HG02981 (cell line): Measurements from ENCODE around the gene FAM3C.

Experiments
- ATAC-seq: cut with Tn5 transposase; IDR thresholded peaks from one replicate; pipeline ENCODE4 v1.9.1; 2021; ENCODE audit warnings: mild to moderate bottlenecking, moderate library complexity; ENCODE audit not compliant: unreplicated experiment

Gene FAM3C

GRCh38 chr7:121411597-121411979, 15.5 kb upstream of the FAM3C start:
- no peak for ATAC-seq

GRCh38 chr7:121410829-121411596, 14.9 kb upstream of the FAM3C start:
- ATAC-seq = peak; percentile 52

GRCh38 chr7:121406944-121407343, 10.8 kb upstream of the FAM3C start:
- no peak for ATAC-seq

- no peak for ATAC-seq
Measured at GRCh38 chr7:121406461-121406860, 10.4 kb upstream of the FAM3C start.

- ATAC-seq = no peak
Measured at GRCh38 chr7:121404348-121404747, 8.2 kb upstream of the FAM3C start.

GRCh38 chr7:121402701-121403100, 6.6 kb upstream of the FAM3C start:
- ATAC-seq = no peak

- no peak for ATAC-seq
Measured at GRCh38 chr7:121401896-121402295, 5.8 kb upstream of the FAM3C start.

GRCh38 chr7:121398246-121398645, 2.1 kb upstream of the FAM3C start:
- no peak for ATAC-seq

- ATAC-seq = no peak
Measured at GRCh38 chr7:121397822-121398221, 1.7 kb upstream of the FAM3C start.

- ATAC-seq = no peak
Measured at GRCh38 chr7:121397361-121397760, 1.3 kb upstream of the FAM3C start.

GRCh38 chr7:121395494-121395960, 581 bp downstream of the FAM3C start:
- peak; percentile 36 for ATAC-seq

GRCh38 chr7:121394709-121395140, 1.4 kb downstream of the FAM3C start:
- ATAC-seq = peak; percentile 22

GRCh38 chr7:121393005-121393366, 3.1 kb downstream of the FAM3C start:
- ATAC-seq = no peak

GRCh38 chr7:121392277-121393004, 3.7 kb downstream of the FAM3C start:
- no peak for ATAC-seq

- ATAC-seq = no peak
Measured at GRCh38 chr7:121391686-121392085, 4.4 kb downstream of the FAM3C start.

- no peak for ATAC-seq
Measured at GRCh38 chr7:121390617-121391016, 5.5 kb downstream of the FAM3C start.

- no peak for ATAC-seq
Measured at GRCh38 chr7:121390109-121390508, 6.0 kb downstream of the FAM3C start.

- no peak for ATAC-seq
Measured at GRCh38 chr7:121388950-121389349, 7.2 kb downstream of the FAM3C start.

- peak; percentile 94 for ATAC-seq
Measured at GRCh38 chr7:121385800-121386179, 10.3 kb downstream of the FAM3C start.

GRCh38 chr7:121385056-121385799, 10.9 kb downstream of the FAM3C start:
- ATAC-seq = no peak

- ATAC-seq = no peak
Measured at GRCh38 chr7:121384265-121384664, 11.8 kb downstream of the FAM3C start.
